GM18907 (cell line): ENCODE results near the gene REV3L.
"Not testable (repeated sequence)": the region's sequence is repeated elsewhere in the genome, so short reads cannot be mapped to it uniquely, and the experiment has no call there.

Source experiments
- ATAC-seq: cut with Tn5 transposase; IDR thresholded peaks from one replicate; pipeline ENCODE4 v1.9.1; 2021; ENCODE audit warnings: mild to moderate bottlenecking, moderate library complexity; ENCODE audit not compliant: unreplicated experiment

REV3L gene

GRCh38 chr6:111482959-111483735 is at the start of gene REV3L:
TSS of gene REV3L (minus strand) at chr6:111483218. CDS start at chr6:111482888, 330 bp downstream.
- peak; percentile 40 for ATAC-seq

GRCh38 chr6:111531185-111531584 is 48.2 kb upstream of the REV3L start:
- ATAC-seq, result no peak

- no peak for ATAC-seq
Observed at GRCh38 chr6:111530667-111531066, 47.6 kb upstream of the REV3L start.

- no peak for ATAC-seq
Observed at GRCh38 chr6:111530218-111530617, 47.2 kb upstream of the REV3L start.

- no peak for ATAC-seq
Observed at GRCh38 chr6:111527367-111527766, 44.3 kb upstream of the REV3L start.

- no peak for ATAC-seq
Observed at GRCh38 chr6:111524735-111525134, 41.7 kb upstream of the REV3L start.

- no peak for ATAC-seq
Observed at GRCh38 chr6:111524252-111524651, 41.2 kb upstream of the REV3L start.

- no peak for ATAC-seq
Observed at GRCh38 chr6:111523484-111524167, 40.6 kb upstream of the REV3L start.

- no peak for ATAC-seq
Observed at GRCh38 chr6:111522393-111523020, 39.5 kb upstream of the REV3L start.

GRCh38 chr6:111521497-111522270 is 38.7 kb upstream of the REV3L start:
- no peak for ATAC-seq

GRCh38 chr6:111520524-111520923 is 37.5 kb upstream of the REV3L start:
- ATAC-seq, result no peak

GRCh38 chr6:111517965-111518364 is 34.9 kb upstream of the REV3L start:
- ATAC-seq, result no peak

- no peak for ATAC-seq
Observed at GRCh38 chr6:111515259-111515658, 32.2 kb upstream of the REV3L start.

GRCh38 chr6:111514531-111514930 is 31.5 kb upstream of the REV3L start:
- ATAC-seq, result not testable (repeated sequence)

- ATAC-seq, result not testable (repeated sequence)
Observed at GRCh38 chr6:111507219-111507618, 24.2 kb upstream of the REV3L start.

GRCh38 chr6:111505498-111505897 is 22.5 kb upstream of the REV3L start:
- ATAC-seq, result not testable (repeated sequence)

GRCh38 chr6:111503660-111504059 is 20.6 kb upstream of the REV3L start:
- no peak for ATAC-seq

- no peak for ATAC-seq
Observed at GRCh38 chr6:111503194-111503593, 20.2 kb upstream of the REV3L start.

- ATAC-seq, result no peak
Observed at GRCh38 chr6:111502154-111502553, 19.1 kb upstream of the REV3L start.

- ATAC-seq, result no peak
Observed at GRCh38 chr6:111499269-111499793, 16.3 kb upstream of the REV3L start.
